ENCODE measurements around the gene IGSF10. TPM values are rescaled to one million over a fixed set of nuclear protein-coding genes. Genes with fewer than 3 reads are reported as not detected.
"Not testable (repeated sequence)": the region's sequence is repeated elsewhere in the genome, so short reads cannot be mapped to it uniquely, and the experiment has no call there.

IGSF10 gene
- total and polyA plus RNA-seq, 4 experiments from 2014 or later, result not detected

DNA sequence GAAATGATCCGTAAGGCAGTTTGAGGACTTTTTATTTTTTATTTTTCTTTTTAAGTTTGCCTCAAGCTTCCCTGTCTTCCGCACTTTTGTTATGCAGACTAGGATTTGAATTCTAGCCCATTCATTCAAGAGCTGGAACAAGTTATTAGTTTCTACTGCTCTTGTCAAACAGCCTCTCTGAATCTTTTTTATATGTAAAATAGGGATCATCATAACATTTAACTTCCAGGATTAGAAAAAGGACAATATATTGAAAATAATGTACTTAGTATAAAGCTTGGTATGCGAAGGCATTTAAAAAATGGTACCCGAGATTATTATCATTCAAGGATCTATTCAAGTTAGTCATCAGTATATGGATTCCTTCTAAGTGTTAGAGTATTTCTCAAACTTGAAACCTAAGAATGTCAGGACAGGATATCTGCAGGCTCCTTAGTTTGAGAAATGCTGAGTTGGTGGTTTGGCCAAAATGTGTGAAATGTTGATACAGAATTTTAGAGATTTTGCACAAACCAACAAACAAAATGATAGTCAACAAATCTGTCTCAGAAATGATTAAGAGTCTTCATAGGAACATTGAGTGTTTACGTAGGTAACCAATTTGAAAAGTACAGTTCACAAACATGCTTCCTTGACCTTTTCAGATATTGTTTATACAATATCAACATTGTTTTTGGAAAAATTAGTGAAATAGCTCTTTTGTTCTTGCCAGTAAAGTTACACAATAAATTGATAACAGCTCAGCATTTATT is 40.5 kb upstream of the IGSF10 start:
- Mint-ChIP-seq H3K4me3 (no peak overlapping the region), H3K4me1 (no peaks in the 10 kb centered on the region), H3K27ac (no peak overlapping the region), H3K36me3 (no peaks in the 10 kb centered on the region), H3K27me3 (peaks cover 0 to 1% of the 10 kb centered on the region in 2 donors), H3K9me3 (peaks cover 0 to 3% (median 0%) of the 10 kb centered on the region in 8 donors)
- intact Hi-C loops (cut with micrococcal nuclease), result no loop called here
- no peaks in the 10 kb centered on the region for H3K36me3 ChIP-seq (ENCODE audit: insufficient read depth, low read length)
- ChIA-PET POLR2A (ENCODE audit: partially characterized antibody) (no interaction called here), CTCF (ENCODE audit: partially characterized antibody) (no interaction called here)
- no peak overlapping the region for H3K4me3 ChIP-seq (ENCODE audit: low read length in 2 of 2)
- no peak overlapping the region for H3K27ac ChIP-seq (ENCODE audit: low read depth, low read length)
- no peaks in the 10 kb centered on the region for H3K27me3 ChIP-seq (ENCODE audit: insufficient read depth, low read length)
- no peaks in the 10 kb centered on the region for H3K9me3 ChIP-seq (ENCODE audit: control insufficient read depth in 1 of 2, low read length in 2 of 2)
- H3K4me1 ChIP-seq (ENCODE audit: insufficient read depth, low read length), result no peaks in the 10 kb centered on the region
- DNase-seq, result no peak

DNA sequence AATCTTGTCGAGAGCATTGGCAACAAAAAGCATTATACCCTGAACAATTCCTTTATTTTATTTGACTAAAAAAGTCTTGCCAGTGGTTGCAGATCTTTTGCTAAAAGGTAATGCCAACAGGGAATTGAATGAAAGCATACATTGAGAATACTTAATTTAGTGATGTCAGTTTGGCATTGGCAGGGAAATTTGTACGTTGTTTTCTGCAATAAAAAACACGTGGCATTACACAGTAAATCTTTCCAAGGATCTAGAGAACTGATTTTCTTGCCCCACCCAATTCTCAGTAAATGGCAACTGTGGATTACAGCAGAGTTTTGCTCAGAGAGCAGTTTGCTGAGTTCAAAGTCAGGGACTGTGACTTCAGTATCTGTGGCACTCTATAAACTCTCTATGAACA is 38.3 kb upstream of the IGSF10 start:
- intact Hi-C loops (cut with micrococcal nuclease), result no loop called here
- peaks cover 0 to 6% (median 0%) of the 10 kb centered on the region in 8 donors for H3K9me3 Mint-ChIP-seq
- Histone ChIP-seq H3K4me1 (ENCODE audit: insufficient read depth, low read length) (no peaks in the 10 kb centered on the region), H3K4me3 (ENCODE audit: low read length in 2 of 2) (no peak overlapping the region), H3K36me3 (ENCODE audit: insufficient read depth, low read length) (no peaks in the 10 kb centered on the region), H3K9me3 (ENCODE audit: control insufficient read depth in 1 of 2, low read length in 2 of 2) (no peaks in the 10 kb centered on the region), H3K27ac (ENCODE audit: low read depth, low read length) (no peak overlapping the region), H3K27me3 (ENCODE audit: insufficient read depth, low read length) (no peaks in the 10 kb centered on the region)
- ChIA-PET POLR2A (ENCODE audit: partially characterized antibody) (no interaction called here), CTCF (ENCODE audit: partially characterized antibody) (no interaction called here)
- no peaks in the 10 kb centered on the region for H3K36me3 Mint-ChIP-seq
- peaks cover 0 to 1% of the 10 kb centered on the region in 2 donors for H3K27me3 Mint-ChIP-seq
- no peak overlapping the region for H3K4me3 Mint-ChIP-seq
- no peak overlapping the region for H3K27ac Mint-ChIP-seq
- H3K4me1 Mint-ChIP-seq, result no peaks in the 10 kb centered on the region
- DNase-seq, result no peak

DNA sequence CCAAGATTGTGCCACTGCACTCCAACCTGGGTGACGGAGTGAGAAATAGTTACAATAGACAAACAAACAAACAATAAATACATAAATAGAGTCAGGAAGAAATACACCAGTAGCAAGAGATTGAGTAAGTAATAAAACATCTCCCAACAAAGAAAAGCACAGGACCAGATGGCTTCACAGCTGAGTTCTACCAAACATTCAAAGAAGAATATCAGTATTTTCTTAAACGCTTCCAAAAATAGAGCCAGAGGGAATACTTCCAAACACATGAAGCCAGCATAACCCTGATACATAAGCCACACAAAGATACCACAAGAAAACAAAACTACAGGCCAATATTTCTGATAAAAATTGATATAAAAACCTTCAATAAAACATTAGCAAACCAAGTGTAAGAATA is 30.7 kb upstream of the IGSF10 start:
- POLR2A ChIA-PET (ENCODE audit: partially characterized antibody), result no interaction called here
- Mint-ChIP-seq H3K27ac (no peak overlapping the region), H3K9me3 (peaks cover 0 to 10% (median 3%) of the 10 kb centered on the region in 8 donors), H3K27me3 (peaks cover 4 to 5% of the 10 kb centered on the region in 2 donors), H3K4me1 (no peaks in the 10 kb centered on the region), H3K4me3 (no peak overlapping the region), H3K36me3 (no peaks in the 10 kb centered on the region)
- no peak overlapping the region for H3K27ac ChIP-seq (ENCODE audit: low read depth, low read length)
- CTCF ChIA-PET (ENCODE audit: partially characterized antibody), result no interaction called here
- DNase-seq, result no peak
- H3K4me3 ChIP-seq (ENCODE audit: low read length in 2 of 2), result no peak overlapping the region
- H3K4me1 ChIP-seq (ENCODE audit: insufficient read depth, low read length), result no peaks in the 10 kb centered on the region
- intact Hi-C loops (cut with micrococcal nuclease), result no loop called here
- H3K36me3 ChIP-seq (ENCODE audit: insufficient read depth, low read length), result no peaks in the 10 kb centered on the region
- no peaks in the 10 kb centered on the region for H3K27me3 ChIP-seq (ENCODE audit: insufficient read depth, low read length)
- H3K9me3 ChIP-seq (ENCODE audit: control insufficient read depth in 1 of 2, low read length in 2 of 2), result no peaks in the 10 kb centered on the region

DNA sequence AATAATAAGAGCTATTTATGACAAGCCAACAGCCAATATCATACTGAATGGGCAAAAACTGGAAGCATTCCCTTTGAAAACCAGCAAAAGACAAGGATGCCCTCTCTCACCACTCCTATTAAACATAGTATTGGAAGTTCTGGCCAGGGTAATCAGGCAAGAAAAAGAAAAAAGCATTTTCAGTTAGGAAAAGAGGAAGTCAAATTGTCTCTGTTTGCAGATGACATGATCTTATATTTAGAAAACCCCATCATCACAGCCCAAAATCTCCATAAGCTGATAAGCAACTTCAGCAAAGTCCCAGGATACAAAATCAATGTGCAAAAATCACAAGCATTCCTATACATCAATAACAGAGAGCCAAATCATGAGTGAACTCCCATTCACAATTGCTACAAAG is 27.0 kb upstream of the IGSF10 start:
- intact Hi-C loops (cut with micrococcal nuclease); H3K9me3 ChIP-seq (ENCODE audit: control insufficient read depth in 1 of 2, low read length in 2 of 2); H3K4me3 ChIP-seq (ENCODE audit: low read length in 2 of 2); POLR2A ChIA-PET (ENCODE audit: partially characterized antibody); H3K4me1 Mint-ChIP-seq; H3K27ac ChIP-seq (ENCODE audit: low read depth, low read length); H3K27me3 Mint-ChIP-seq; H3K36me3 ChIP-seq (ENCODE audit: insufficient read depth, low read length); DNase-seq; H3K27me3 ChIP-seq (ENCODE audit: insufficient read depth, low read length); H3K36me3 Mint-ChIP-seq; H3K4me3 Mint-ChIP-seq; CTCF ChIA-PET (ENCODE audit: partially characterized antibody); H3K4me1 ChIP-seq (ENCODE audit: insufficient read depth, low read length): not testable (repeated sequence)
- peaks cover 3 to 21% (median 8%) of the 10 kb centered on the region in 8 donors for H3K9me3 Mint-ChIP-seq
- H3K27ac Mint-ChIP-seq, result peak overlapping the region in 1 of 7 donors; percentile 9

DNA sequence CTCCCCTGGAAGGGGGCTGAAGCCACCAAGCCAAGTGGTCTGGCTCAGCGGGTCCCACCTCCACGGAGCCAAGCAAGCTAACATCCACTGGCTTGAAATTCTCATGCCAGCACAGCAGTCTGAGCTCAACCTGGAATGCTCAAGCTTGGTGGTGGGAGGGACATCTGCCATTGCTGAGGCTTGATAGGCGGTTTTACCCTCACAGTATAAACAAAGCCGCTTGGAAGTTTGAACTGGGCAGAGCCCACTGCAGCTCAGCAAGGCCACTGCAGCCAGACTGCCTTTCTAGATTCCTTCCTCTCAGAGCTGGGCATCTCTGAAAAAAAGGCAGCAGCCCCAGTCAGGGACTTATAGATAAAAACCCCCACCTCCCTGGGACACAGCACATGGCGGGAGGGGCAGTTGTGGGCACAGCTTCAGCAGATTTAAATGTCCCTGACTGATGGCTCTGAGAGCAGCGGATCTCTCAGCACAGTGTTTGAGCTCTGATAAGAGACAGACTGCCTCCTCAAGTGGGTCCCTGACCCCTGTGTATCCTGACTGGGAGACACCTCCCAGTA is 23.2 kb upstream of the IGSF10 start:
- H3K27ac Mint-ChIP-seq, result no peak overlapping the region
- peaks cover 3 to 5% of the 10 kb centered on the region in 2 donors for H3K36me3 Mint-ChIP-seq
- Histone ChIP-seq H3K4me1 (ENCODE audit: insufficient read depth, low read length) (no peaks in the 10 kb centered on the region), H3K27ac (ENCODE audit: low read depth, low read length) (no peak overlapping the region), H3K4me3 (ENCODE audit: low read length in 2 of 2) (no peak overlapping the region), H3K9me3 (ENCODE audit: control insufficient read depth in 1 of 2, low read length in 2 of 2) (no peaks in the 10 kb centered on the region), H3K36me3 (ENCODE audit: insufficient read depth, low read length) (no peaks in the 10 kb centered on the region), H3K27me3 (ENCODE audit: insufficient read depth, low read length) (no peaks in the 10 kb centered on the region)
- no peak for DNase-seq
- H3K9me3 Mint-ChIP-seq, result peaks cover 8 to 35% (median 26%) of the 10 kb centered on the region in 8 donors
- intact Hi-C loops (cut with micrococcal nuclease), result no loop called here
- no peaks in the 10 kb centered on the region for H3K4me1 Mint-ChIP-seq
- ChIA-PET CTCF (ENCODE audit: partially characterized antibody) (interaction anchor here (1.1 to 2.1 kb wide), 2 partner anchors 16 to 41 kb away, joined by 3 to 5 read pairs; no protein-coding TSS in a partner anchor), POLR2A (ENCODE audit: partially characterized antibody) (no interaction called here)
- H3K27me3 Mint-ChIP-seq, result peaks cover 10 to 13% of the 10 kb centered on the region in 2 donors
- no peak overlapping the region for H3K4me3 Mint-ChIP-seq

DNA sequence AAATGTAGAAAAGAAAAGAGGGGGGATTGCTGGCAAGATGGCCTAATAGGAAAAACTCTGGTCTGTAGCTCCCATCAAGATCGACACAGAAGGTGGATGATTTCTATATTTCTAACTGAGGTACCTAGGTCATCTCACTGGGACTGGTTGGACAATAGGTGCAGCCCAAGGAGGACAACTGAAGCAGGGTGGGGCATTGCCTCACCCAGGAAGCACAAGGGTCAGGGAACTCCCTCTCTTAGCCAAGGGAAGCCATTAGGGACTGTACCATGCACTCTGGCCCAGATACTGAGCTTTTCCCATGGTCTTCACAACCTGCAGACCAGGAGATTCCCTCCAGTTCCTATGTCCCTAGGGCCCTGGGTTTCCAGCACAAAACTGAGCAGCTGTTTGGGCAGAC is 22.6 kb upstream of the IGSF10 start:
- DNase-seq, result no peak
- Mint-ChIP-seq H3K4me1 (no peaks in the 10 kb centered on the region), H3K36me3 (peaks cover 3 to 5% of the 10 kb centered on the region in 2 donors), H3K4me3 (no peak overlapping the region), H3K9me3 (peaks cover 5 to 32% (median 26%) of the 10 kb centered on the region in 8 donors), H3K27ac (no peak overlapping the region), H3K27me3 (peaks cover 13% of the 10 kb centered on the region in 2 donors)
- no peak overlapping the region for H3K4me3 ChIP-seq (ENCODE audit: low read length in 2 of 2)
- POLR2A ChIA-PET (ENCODE audit: partially characterized antibody), result no interaction called here
- H3K27me3 ChIP-seq (ENCODE audit: insufficient read depth, low read length), result no peaks in the 10 kb centered on the region
- intact Hi-C loops (cut with micrococcal nuclease), result no loop called here
- no peaks in the 10 kb centered on the region for H3K4me1 ChIP-seq (ENCODE audit: insufficient read depth, low read length)
- no peaks in the 10 kb centered on the region for H3K9me3 ChIP-seq (ENCODE audit: control insufficient read depth in 1 of 2, low read length in 2 of 2)
- H3K27ac ChIP-seq (ENCODE audit: low read depth, low read length), result no peak overlapping the region
- no peaks in the 10 kb centered on the region for H3K36me3 ChIP-seq (ENCODE audit: insufficient read depth, low read length)
- CTCF ChIA-PET (ENCODE audit: partially characterized antibody), result interaction anchor here (1.1 to 2.1 kb wide), 2 partner anchors 15 to 41 kb away, joined by 3 to 5 read pairs; no protein-coding TSS in a partner anchor

DNA sequence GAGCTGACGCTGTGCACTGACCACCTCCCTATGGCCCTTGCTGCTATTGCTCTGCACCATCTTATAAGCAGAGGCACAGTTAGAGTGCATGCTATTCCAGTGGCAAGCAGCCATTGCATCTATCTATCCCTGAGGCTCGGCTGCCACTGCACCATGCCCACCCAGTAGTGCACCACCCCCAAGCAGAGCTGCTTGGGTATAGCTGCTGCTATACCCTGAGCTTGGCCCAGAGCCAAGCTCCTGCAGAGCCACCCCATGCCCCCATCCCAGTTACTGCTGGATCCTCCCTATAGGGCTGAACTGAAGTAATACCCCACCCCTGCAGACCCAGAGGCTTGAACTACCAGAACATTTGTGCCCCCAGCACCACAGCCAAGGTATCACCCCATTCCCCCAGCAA is 19.6 kb upstream of the IGSF10 start:
- no peaks in the 10 kb centered on the region for H3K4me1 ChIP-seq (ENCODE audit: insufficient read depth, low read length)
- POLR2A ChIA-PET (ENCODE audit: partially characterized antibody), result no interaction called here
- intact Hi-C loops (cut with micrococcal nuclease), result no loop called here
- DNase-seq, result no peak
- CTCF ChIA-PET (ENCODE audit: partially characterized antibody), result interaction anchor here (1.3 kb wide), 1 partner anchor 9 kb away, joined by 3 read pairs; no protein-coding TSS in a partner anchor
- no peaks in the 10 kb centered on the region for H3K9me3 ChIP-seq (ENCODE audit: control insufficient read depth in 1 of 2, low read length in 2 of 2)
- no peak overlapping the region for H3K27ac ChIP-seq (ENCODE audit: low read depth, low read length)
- no peak overlapping the region for H3K4me3 Mint-ChIP-seq
- H3K27ac Mint-ChIP-seq, result no peak overlapping the region
- H3K36me3 Mint-ChIP-seq, result peaks cover 3 to 5% of the 10 kb centered on the region in 2 donors
- no peak overlapping the region for H3K4me3 ChIP-seq (ENCODE audit: low read length in 2 of 2)
- no peaks in the 10 kb centered on the region for H3K36me3 ChIP-seq (ENCODE audit: insufficient read depth, low read length)
- no peaks in the 10 kb centered on the region for H3K4me1 Mint-ChIP-seq
- peaks cover 5 to 29% (median 24%) of the 10 kb centered on the region in 8 donors for H3K9me3 Mint-ChIP-seq
- H3K27me3 Mint-ChIP-seq, result peaks cover 7 to 12% of the 10 kb centered on the region in 2 donors
- H3K27me3 ChIP-seq (ENCODE audit: insufficient read depth, low read length), result no peaks in the 10 kb centered on the region

Measured in CD4-positive, alpha-beta memory T cell (primary cell).